ENCODE data around the gene ATAD3B.
"Not testable (repeated sequence)": the region's sequence is repeated elsewhere in the genome, so short reads cannot be mapped to it uniquely, and the experiment has no call there.

The ATAD3B gene

GRCh38 chr1:1452882-1453281, 18.7 kb upstream of the ATAD3B start:
- DNase-seq, result no peak

- DNase-seq, result not testable (repeated sequence)
These were observed 17.1 kb upstream of the ATAD3B start for GRCh38 chr1:1454286-1455056.

GRCh38 chr1:1455366-1455884, 16.1 kb upstream of the ATAD3B start:
- no peak for DNase-seq

- DNase-seq, result not testable (repeated sequence)
These were observed 15.6 kb upstream of the ATAD3B start for GRCh38 chr1:1455934-1456333.

- not testable (repeated sequence) for DNase-seq
These were observed 14.8 kb upstream of the ATAD3B start for GRCh38 chr1:1456683-1457255.

GRCh38 chr1:1459156-1459555, 12.4 kb upstream of the ATAD3B start:
- DNase-seq, result not testable (repeated sequence)

- DNase-seq, result not testable (repeated sequence)
These were observed 11.9 kb upstream of the ATAD3B start for GRCh38 chr1:1459711-1460110.

GRCh38 chr1:1460540-1461130, 10.9 kb upstream of the ATAD3B start:
- no peak for DNase-seq

- no peak for DNase-seq
These were observed 9.7 kb upstream of the ATAD3B start for GRCh38 chr1:1461721-1462317.

- no peak for DNase-seq
These were observed 9.1 kb upstream of the ATAD3B start for GRCh38 chr1:1462318-1462966.

- DNase-seq, result no peak
These were observed 8.3 kb upstream of the ATAD3B start for GRCh38 chr1:1463312-1463711.

GRCh38 chr1:1468196-1468985, 3.2 kb upstream of the ATAD3B start:
- DNase-seq, result not testable (repeated sequence)

- DNase-seq, result no peak
These were observed 758 bp upstream of the ATAD3B start for GRCh38 chr1:1470626-1471388.

- peak; percentile 25 for DNase-seq
These were observed 700 bp downstream of the ATAD3B start for GRCh38 chr1:1472053-1472876.

GRCh38 chr1:1476011-1476410, 4.4 kb downstream of the ATAD3B start:
- not testable (repeated sequence) for DNase-seq

GRCh38 chr1:1477206-1477605, 5.6 kb downstream of the ATAD3B start:
- no peak for DNase-seq

- DNase-seq, result no peak
These were observed 8.3 kb downstream of the ATAD3B start for GRCh38 chr1:1479547-1480487.

GRCh38 chr1:1480488-1480867, 8.9 kb downstream of the ATAD3B start:
- not testable (repeated sequence) for DNase-seq

GRCh38 chr1:1481811-1482210, 10.2 kb downstream of the ATAD3B start:
- not testable (repeated sequence) for DNase-seq

Measured in activated naive CD4-positive, alpha-beta T cell treated with anti-CD3 and anti-CD28 coated beads, Interleukin-2, amount 50 U/mL, for 16 hours (primary cell).